GM19238 (cell line): ENCODE results near the gene SMARCC2.
A peak's percentile ranks its signal among the peaks of the same experiment; 100 is the strongest.
"Not testable (repeated sequence)": the region's sequence is repeated elsewhere in the genome, so short reads cannot be mapped to it uniquely, and the experiment has no call there.

Experiments
- DNase-seq: peaks from one replicate; pipeline ENCODE4 v3.0.0; 2011; ENCODE audit warnings: low spot score; ENCODE audit not compliant: insufficient read length

Gene SMARCC2

GRCh38 chr12:56212361-56212760, 23.1 kb upstream of the SMARCC2 start:
- DNase-seq, result no peak

GRCh38 chr12:56208006-56208405, 18.7 kb upstream of the SMARCC2 start:
- no peak for DNase-seq

- no peak for DNase-seq
Observed at GRCh38 chr12:56206452-56207166, 17.3 kb upstream of the SMARCC2 start.

- no peak for DNase-seq
Observed at GRCh38 chr12:56205445-56205844, 16.2 kb upstream of the SMARCC2 start.

- no peak for DNase-seq
Observed at GRCh38 chr12:56204275-56204674, 15.0 kb upstream of the SMARCC2 start.

- DNase-seq, result no peak
Observed at GRCh38 chr12:56202838-56203237, 13.6 kb upstream of the SMARCC2 start.

GRCh38 chr12:56202366-56202765, 13.1 kb upstream of the SMARCC2 start:
- DNase-seq, result no peak

GRCh38 chr12:56198836-56199235, 9.6 kb upstream of the SMARCC2 start:
- no peak for DNase-seq

GRCh38 chr12:56197921-56198635, 8.8 kb upstream of the SMARCC2 start:
- DNase-seq, result no peak

- DNase-seq, result not testable (repeated sequence)
Observed at GRCh38 chr12:56196818-56197550, 7.7 kb upstream of the SMARCC2 start.

- peak; percentile 45 for DNase-seq
Observed at GRCh38 chr12:56193025-56193578, 3.8 kb upstream of the SMARCC2 start.

- DNase-seq, result no peak
Observed at GRCh38 chr12:56192582-56192981, 3.3 kb upstream of the SMARCC2 start.

GRCh38 chr12:56190695-56191155, 1.4 kb upstream of the SMARCC2 start:
- no peak for DNase-seq

GRCh38 chr12:56189918-56190694, 823 bp upstream of the SMARCC2 start:
- DNase-seq, result peak; percentile 65

- DNase-seq, result no peak
Observed at GRCh38 chr12:56188778-56189098, 545 bp downstream of the SMARCC2 start.

- no peak for DNase-seq
Observed at GRCh38 chr12:56188131-56188777, 1.0 kb downstream of the SMARCC2 start.

- no peak for DNase-seq
Observed at GRCh38 chr12:56186957-56187356, 2.3 kb downstream of the SMARCC2 start.

- no peak for DNase-seq
Observed at GRCh38 chr12:56178347-56178746, 10.9 kb downstream of the SMARCC2 start.

- DNase-seq, result no peak
Observed at GRCh38 chr12:56172839-56173238, 16.4 kb downstream of the SMARCC2 start.

- no peak for DNase-seq
Observed at GRCh38 chr12:56169229-56169759, 20.0 kb downstream of the SMARCC2 start.
